Ascending aorta (tissue), 2 donors: ENCODE measurements around the gene NRL. TPM values are rescaled to one million over a fixed set of nuclear protein-coding genes. Genes with fewer than 3 reads are reported as not detected.

ENCODE experiments used
- DNase-seq, 2 donors: peaks; one replicate each; pipeline ENCODE4 v3.0.0-alpha.2; 2019; ENCODE audit warnings: low spot score in 2 of 2
- H3K27ac ChIP-seq, 2 donors: fragments of 200-600 bp; sonication (generic); one replicate each; pipeline ENCODE4 v1.5.1; 2016 to 2017; ENCODE audit warnings: mild to moderate bottlenecking in 1 of 2
- H3K27me3 ChIP-seq: fragments of 200-600 bp; sonication (generic); one replicate; pipeline ENCODE4 v1.5.1; 2017
- H3K36me3 ChIP-seq, 2 donors: fragments of 200-600 bp; sonication (generic); one replicate each; pipeline ENCODE4 v1.5.1; 2016
- H3K4me1 ChIP-seq, 2 donors: fragments of 200-600 bp; sonication (generic); one replicate each; pipeline ENCODE4 v1.5.1; 2016 to 2017; ENCODE audit warnings: mild to moderate bottlenecking in 1 of 2
- H3K4me3 ChIP-seq, 2 donors: fragments of 200-600 bp; sonication (generic); one replicate each; pipeline ENCODE4 v1.5.1; 2016 to 2017; ENCODE audit warnings: mild to moderate bottlenecking in 1 of 2
- H3K9me3 ChIP-seq, 2 donors: fragments of 200-600 bp; sonication (generic); one replicate each; pipeline ENCODE4 v1.5.1; 2016
- intact Hi-C: fragments of 100-400 bp; cut with DNase I; formaldehyde crosslinking; loops from one replicate; pipeline ENCODE4 v1.15.1; 2023
- total RNA-seq: library from RNA; depleted of rRNA; stranded (reverse); fragments of >200 nt; gene quantifications from one replicate; pipeline ENCODE4 v1.1.0, GENCODE V29; 2016
- TF ChIP-seq, protein P1 (sequence below), 3 experiments: fragments of 200-600 bp in 2 of 3; fragments of 450-650 bp in 1 of 3; sonication (generic) in 2 of 3; IDR thresholded peaks; one replicate each; pipeline ENCODE4 v1.5.1; 2016 to 2019; ENCODE audit warnings: antibody characterized with exemption in 3 of 3, mild to moderate bottlenecking in 1 of 3, moderate library complexity in 1 of 3

The NRL gene
- total RNA-seq, 1 donor from 2014 or later, result not detected

DNA sequence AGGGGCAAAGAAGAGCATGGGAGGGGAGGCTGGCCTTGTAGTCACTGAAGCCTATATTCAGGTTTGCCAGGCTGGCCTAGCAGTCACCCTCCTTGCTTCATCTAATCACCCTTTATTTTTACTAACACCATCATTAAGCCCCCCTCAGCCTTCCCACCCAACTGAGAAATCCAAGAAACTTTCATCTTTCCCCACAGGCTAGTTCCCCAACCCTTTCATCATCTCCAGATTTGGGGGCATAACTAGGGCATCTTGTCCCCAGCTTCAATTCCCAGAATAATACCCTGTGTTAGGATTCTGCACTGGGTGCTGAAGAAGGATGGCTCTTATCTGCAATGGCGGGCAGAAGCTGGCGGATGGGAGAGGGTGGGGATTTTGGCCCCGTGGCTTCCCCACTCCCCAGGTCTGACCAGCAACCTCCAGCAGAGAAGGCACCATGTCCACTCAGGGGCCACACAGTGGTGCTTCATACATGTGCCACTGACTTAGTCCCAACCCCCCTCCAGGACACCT, 13.7 kb downstream of the NRL start:
- TF ChIP-seq, protein P1, sequence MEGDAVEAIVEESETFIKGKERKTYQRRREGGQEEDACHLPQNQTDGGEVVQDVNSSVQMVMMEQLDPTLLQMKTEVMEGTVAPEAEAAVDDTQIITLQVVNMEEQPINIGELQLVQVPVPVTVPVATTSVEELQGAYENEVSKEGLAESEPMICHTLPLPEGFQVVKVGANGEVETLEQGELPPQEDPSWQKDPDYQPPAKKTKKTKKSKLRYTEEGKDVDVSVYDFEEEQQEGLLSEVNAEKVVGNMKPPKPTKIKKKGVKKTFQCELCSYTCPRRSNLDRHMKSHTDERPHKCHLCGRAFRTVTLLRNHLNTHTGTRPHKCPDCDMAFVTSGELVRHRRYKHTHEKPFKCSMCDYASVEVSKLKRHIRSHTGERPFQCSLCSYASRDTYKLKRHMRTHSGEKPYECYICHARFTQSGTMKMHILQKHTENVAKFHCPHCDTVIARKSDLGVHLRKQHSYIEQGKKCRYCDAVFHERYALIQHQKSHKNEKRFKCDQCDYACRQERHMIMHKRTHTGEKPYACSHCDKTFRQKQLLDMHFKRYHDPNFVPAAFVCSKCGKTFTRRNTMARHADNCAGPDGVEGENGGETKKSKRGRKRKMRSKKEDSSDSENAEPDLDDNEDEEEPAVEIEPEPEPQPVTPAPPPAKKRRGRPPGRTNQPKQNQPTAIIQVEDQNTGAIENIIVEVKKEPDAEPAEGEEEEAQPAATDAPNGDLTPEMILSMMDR (IDR thresholded peaks at IDR 0.05), result no peak
- intact Hi-C loops, result no loop called here
- Histone ChIP-seq H3K4me1 (no peaks in the 10 kb centered on the region), H3K27ac (no peak overlapping the region), H3K9me3 (no peaks in the 10 kb centered on the region), H3K27me3 (no peaks in the 10 kb centered on the region), H3K36me3 (peaks cover 10 to 18% of the 10 kb centered on the region in 2 donors), H3K4me3 (no peak overlapping the region)
- no peak for DNase-seq

DNA sequence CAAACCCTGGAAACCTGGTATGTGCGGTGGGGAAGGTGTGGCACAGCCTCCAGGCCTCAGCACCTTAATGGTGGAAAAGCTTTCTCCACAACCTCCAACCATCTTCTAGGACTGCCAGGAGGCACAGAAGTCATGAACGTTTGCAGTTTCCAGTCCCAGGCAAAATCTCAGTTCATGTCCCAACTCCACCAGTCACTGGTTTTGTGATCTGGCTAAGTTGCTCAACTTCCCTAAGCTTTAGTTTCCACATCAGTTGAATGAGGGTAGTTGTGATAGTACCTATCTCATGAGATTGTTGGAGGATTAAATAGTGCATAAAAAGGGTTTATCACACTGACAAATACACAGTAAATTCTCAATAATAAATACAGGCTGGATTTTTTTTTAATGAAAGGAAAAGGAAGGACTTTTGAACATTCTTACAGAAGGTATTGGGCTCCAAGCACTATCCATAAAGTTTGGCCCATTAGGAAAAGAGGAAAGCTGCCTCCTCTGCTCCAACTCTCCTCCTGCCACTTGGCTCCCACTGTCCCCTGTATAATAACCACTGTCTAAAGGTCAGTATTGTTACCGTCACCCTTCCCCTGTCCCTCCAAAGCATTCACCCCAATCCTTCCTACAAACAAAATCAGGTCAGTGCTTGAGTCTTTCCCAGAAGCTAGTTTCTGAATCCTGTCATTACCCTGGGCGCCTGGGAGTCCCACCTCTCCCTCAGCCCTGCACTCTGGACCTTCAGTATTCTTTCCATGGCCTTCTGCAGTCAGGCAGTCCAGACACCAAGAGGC, 14.4 kb downstream of the NRL start:
- no peaks in the 10 kb centered on the region for H3K4me1 ChIP-seq
- no peak overlapping the region for H3K27ac ChIP-seq
- intact Hi-C loops, result no loop called here
- DNase-seq, result no peak
- peaks cover 10 to 18% of the 10 kb centered on the region in 2 donors for H3K36me3 ChIP-seq
- no peaks in the 10 kb centered on the region for H3K27me3 ChIP-seq
- TF ChIP-seq, protein P1 (IDR thresholded peaks at IDR 0.05), result no peak
- no peaks in the 10 kb centered on the region for H3K9me3 ChIP-seq
- no peak overlapping the region for H3K4me3 ChIP-seq

DNA sequence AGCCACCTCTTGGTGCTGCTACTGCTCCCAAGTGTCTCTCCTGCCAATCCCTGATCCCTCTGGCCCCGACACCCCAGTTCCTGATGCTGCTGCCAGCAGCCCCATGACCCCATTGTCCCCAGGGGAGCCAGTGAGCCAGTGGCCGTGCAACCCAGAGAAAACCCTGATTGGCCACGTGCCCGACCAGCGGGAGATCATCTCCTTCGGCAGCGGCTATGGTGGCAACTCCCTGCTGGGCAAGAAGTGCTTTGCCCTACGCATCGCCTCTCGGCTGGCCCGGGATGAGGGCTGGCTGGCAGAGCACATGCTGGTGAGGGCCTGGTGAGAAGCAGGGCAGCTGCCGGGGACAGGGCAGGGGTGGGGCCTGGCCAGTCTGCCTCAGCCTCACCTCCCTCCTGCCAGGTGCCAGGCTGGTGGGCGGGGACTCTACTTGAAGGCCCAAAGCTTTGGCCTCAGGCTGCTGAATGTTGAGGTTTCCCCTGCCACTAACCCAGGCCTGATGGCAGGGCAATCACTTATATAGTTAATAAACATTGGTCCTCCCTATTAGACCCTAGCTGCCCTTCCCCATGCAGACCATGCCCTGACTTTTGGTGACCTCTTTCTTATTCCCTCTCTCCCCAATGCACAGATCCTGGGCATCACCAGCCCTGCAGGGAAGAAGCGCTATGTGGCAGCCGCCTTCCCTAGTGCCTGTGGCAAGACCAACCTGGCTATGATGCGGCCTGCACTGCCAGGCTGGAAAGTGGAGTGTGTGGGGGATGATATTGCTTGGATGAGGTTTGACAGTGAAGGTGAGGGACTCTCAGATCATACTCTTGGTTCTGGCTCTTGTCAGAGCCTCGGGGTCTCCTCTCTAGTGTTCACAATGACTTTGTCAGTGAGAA, 15.6 kb downstream of the NRL start:
- DNase-seq, result no peak
- H3K4me1 ChIP-seq, result peaks cover 0 to 2% of the 10 kb centered on the region in 2 donors
- intact Hi-C loops, result no loop called here
- H3K4me3 ChIP-seq, result no peak overlapping the region
- H3K27me3 ChIP-seq, result no peaks in the 10 kb centered on the region
- H3K9me3 ChIP-seq, result no peaks in the 10 kb centered on the region
- TF ChIP-seq, protein P1 (IDR thresholded peaks at IDR 0.05), result no peak
- no peak overlapping the region for H3K27ac ChIP-seq
- peaks cover 10 to 18% of the 10 kb centered on the region in 2 donors for H3K36me3 ChIP-seq

DNA sequence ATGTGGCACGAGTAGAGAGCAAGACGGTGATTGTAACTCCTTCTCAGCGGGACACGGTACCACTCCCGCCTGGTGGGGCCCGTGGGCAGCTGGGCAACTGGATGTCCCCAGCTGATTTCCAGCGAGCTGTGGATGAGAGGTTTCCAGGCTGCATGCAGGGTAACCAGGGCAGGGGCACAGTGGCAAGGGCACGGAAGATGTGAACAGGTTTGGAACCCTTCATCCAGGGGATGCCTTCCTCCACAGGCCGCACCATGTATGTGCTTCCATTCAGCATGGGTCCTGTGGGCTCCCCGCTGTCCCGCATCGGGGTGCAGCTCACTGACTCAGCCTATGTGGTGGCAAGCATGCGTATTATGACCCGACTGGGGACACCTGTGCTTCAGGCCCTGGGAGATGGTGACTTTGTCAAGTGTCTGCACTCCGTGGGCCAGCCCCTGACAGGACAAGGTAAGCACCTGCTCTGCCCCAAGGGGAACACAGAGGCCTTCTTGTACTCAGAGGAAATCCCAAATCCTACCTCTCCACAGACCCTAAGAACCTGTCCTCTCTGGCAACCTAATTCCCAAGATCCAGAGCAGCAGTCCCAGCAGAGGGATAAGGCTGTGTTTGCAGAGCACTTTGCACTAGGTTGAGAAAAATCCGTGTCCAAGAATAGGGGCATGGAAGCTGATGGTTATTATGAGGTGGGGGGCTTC, 16.4 kb downstream of the NRL start:
- no peak overlapping the region for H3K27ac ChIP-seq
- TF ChIP-seq, protein P1 (IDR thresholded peaks at IDR 0.05), result no peak
- H3K36me3 ChIP-seq, result peaks cover 6 to 13% of the 10 kb centered on the region in 2 donors
- intact Hi-C loops, result no loop called here
- no peaks in the 10 kb centered on the region for H3K27me3 ChIP-seq
- H3K9me3 ChIP-seq, result no peaks in the 10 kb centered on the region
- no peak for DNase-seq
- H3K4me1 ChIP-seq, result peaks cover 0 to 7% of the 10 kb centered on the region in 2 donors
- no peak overlapping the region for H3K4me3 ChIP-seq

DNA sequence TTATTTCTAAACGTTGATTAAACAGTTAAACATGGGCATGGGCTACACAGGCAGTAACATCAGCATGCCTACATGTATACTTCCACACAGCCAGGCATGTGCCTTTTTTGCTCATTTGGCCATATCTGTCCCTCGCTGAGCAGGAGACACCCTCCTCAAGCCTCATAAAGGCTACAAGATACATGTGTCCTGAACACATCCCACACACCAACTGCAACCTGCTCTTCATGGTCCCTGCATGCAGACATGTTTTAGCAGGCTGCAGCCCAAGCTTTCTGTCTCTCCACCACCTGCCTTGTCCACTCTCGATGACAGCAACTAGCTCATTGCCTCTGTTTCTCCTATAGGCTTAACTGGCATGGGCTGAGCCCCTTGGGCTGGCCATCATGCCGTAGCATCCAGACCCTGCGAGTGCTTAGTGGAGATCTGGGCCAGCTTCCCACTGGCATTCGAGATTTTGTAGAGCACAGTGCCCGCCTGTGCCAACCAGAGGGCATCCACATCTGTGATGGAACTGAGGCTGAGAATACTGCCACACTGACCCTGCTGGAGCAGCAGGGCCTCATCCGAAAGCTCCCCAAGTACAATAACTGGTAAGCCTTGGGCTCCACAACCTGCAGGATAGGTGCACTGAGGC, 18.1 kb downstream of the NRL start:
- intact Hi-C loops, result no loop called here
- TF ChIP-seq, protein P1 (IDR thresholded peaks at IDR 0.05), result no peak
- H3K9me3 ChIP-seq, result no peaks in the 10 kb centered on the region
- H3K4me1 ChIP-seq, result peaks cover 0 to 11% of the 10 kb centered on the region in 2 donors
- H3K4me3 ChIP-seq, result no peak overlapping the region
- H3K36me3 ChIP-seq, result peaks cover 5 to 6% of the 10 kb centered on the region in 2 donors
- H3K27me3 ChIP-seq, result no peaks in the 10 kb centered on the region
- DNase-seq, result no peak
- H3K27ac ChIP-seq, result no peak overlapping the region
